ENCODE measurements around the gene HSPBP1.

- TF ChIP-seq ARNTL (CRISPR knock-in tag; IDR thresholded peaks at IDR 0.05; ENCODE audit: borderline replicate concordance, low read depth): no peak
- TF ChIP-seq ZFP3 (CRISPR knock-in tag; IDR thresholded peaks at IDR 0.05): no peak
- TF ChIP-seq PATZ1 (CRISPR knock-in tag; IDR thresholded peaks at IDR 0.05; ENCODE audit: borderline replicate concordance): no peak
- no peak for TF ChIP-seq TCF4 (CRISPR knock-in tag; IDR thresholded peaks at IDR 0.05; ENCODE audit: borderline replicate concordance)
- TF ChIP-seq ZFP30 (CRISPR knock-in tag; IDR thresholded peaks at IDR 0.05): no peak
These were observed 40.9 kb downstream of the HSPBP1 start for GRCh38 chr19:55239004-55239403.

Data from SK-N-SH treated with all-trans-retinoic acid at 6 μM for 48 hours (cell line).